HG02642 (cell line): ENCODE results near the gene XXYLT1.

Experiments used
- ATAC-seq: cut with Tn5 transposase; IDR thresholded peaks from one replicate; pipeline ENCODE4 v1.9.1; 2021; ENCODE audit warnings: mild to moderate bottlenecking; ENCODE audit not compliant: unreplicated experiment, poor library complexity

Gene XXYLT1

DNA sequence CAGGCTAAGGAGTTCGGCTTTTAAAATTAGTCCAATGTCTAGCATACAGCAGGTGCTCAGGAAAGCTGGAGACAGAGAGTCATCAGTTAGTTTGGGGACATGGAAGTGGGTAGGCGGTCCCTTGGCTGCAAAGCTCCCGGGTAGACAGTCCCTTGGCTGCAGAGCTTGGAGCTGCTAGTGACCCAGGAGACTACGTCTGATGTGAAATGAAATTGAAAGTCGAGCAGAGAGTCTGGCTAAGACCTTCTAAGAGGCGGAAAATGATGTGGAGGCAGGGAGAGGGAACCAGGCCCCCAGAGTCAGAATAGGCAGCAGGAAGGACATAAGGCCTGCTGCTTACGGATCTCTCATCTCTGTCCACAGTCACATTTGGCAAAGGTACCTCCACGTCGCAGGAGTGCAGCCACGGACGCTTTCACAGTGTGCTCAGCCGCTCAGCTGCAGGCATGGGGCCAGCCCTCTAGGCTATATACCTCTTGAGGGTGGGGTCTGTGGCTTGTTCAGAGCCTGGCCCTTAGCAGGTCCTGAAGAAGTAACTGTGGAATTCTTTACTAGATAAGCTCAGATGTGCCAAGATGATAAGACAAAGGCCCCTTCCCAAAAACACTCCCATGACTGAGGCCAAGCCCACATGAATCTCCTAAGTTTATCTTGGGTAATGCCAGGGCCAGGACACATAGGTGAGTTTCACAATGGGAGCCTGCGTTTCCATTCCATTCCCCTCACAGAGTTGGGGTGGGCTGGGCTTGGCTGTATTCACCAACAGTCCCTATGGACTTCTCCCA, 131.7 kb downstream of the XXYLT1 start:
- ATAC-seq: peak; percentile 66

DNA sequence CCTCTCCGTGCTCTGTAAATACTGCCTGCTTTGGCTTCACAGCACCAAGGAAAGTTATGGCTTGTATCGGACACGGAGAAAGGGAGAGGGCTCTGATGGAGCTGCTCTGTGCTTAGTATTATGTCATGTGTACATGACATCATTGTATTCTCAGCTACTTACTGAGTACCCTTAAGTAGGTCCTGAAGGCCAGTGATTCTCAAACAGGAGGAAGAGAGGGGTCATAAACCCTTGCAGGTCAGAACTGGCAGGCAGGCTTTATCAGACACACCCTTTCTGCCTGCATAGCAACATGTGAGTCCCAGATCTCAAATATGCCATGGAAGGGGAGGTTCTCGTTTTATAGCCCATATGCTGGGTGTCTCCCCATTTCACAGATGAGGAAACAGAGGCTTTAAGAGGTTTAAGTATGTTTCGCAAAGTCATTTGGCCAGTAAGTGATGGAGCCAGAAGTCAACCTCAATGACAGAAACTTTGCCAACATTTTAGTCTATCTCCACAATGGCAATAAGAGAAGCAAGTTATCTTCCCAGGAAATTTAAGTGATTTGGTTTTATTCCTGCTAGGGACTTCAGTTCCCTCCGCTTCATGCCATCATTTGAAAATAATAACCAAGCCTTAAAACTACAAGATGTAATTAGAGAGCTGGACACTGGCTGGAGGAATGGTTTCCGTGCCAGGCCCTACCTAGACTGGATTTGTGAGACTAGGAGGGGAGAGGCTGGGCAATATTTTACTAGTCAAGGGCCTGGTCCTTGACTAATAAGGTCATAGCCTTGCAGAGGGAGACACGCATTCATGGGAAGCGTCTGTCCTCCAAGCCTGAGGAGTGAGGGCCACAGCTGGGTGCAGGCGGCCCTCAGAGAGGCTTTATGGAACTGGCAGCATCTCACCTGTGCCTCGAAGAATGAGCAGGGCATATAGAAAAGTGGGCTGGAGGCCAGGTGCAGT, 133.0 kb downstream of the XXYLT1 start:
- no peak for ATAC-seq

DNA sequence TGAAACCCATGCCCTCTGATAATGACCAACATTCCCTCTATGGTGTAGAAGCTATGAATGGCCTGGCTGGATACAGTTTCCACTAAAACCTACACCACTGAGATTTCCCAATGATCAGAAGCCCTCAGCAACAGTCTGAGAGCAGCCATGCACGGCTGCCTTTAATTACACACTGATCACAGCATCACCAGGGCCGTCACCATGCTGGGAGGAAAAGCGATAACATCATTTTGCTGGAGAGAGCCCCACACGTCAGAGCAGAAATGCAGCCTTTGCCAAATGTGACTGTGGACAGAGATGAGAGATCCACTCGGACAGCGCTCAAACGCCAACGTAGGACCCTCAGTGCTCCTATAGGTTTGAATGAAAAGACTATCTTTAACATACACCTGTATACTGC, 135.0 kb downstream of the XXYLT1 start:
- ATAC-seq: no peak

DNA sequence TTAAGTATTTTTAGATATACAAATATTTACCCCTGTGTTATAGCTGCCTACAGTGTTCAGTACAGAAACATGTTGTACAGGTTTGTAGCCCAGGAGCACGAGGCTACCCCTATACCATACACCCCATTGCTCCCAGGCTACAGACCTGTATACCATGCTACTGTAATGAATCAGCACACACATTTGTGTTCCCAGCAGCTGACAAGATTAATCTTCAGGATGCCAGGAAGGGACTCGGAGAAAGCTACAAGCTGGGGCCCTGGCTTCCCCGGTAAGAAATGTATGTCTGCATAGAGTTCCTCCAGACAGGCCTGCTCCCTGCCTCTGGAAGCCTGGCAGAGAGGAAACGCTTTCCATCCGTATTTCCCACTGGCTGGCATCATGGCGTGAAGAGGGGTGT, 136.5 kb downstream of the XXYLT1 start:
- no peak for ATAC-seq

DNA sequence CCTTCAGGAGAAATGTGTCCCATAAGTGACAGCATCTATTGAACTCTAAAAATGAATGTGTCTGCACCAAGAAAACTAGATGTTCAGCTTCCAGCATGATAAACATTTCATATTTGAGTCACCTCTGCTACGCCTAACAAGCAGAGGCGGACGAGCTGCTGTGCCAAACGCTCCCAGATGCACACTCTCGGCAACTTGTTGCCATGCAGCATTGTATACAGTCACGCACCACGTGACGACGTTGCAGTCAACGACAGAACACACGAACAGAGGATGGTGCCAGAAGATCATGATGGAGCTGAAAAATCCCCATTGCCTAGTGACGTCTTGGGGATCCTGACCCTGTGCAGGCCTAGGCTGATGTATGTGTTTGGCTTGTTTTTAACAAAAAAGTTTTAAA, 137.5 kb downstream of the XXYLT1 start:
- no peak for ATAC-seq

DNA sequence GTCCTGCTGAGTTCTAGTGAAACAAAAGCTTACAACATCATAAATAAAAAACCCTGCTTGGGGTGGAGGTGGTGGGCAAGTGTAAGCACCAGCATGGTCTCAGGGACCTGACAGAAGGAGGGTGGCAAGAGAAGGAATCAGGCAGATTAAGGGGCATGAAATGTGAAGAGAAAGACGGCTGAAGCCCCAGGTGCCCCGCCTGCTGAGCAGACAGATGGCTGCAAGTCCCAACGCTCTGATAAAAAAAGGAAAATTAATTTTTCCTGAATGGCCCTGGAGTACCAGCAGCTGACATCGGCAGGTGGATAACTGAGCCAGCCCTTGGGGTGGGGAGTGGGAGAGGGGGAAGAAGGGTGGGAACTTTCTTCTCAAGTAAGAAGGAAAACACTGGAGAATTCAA, 137.9 kb downstream of the XXYLT1 start:
- no peak for ATAC-seq

DNA sequence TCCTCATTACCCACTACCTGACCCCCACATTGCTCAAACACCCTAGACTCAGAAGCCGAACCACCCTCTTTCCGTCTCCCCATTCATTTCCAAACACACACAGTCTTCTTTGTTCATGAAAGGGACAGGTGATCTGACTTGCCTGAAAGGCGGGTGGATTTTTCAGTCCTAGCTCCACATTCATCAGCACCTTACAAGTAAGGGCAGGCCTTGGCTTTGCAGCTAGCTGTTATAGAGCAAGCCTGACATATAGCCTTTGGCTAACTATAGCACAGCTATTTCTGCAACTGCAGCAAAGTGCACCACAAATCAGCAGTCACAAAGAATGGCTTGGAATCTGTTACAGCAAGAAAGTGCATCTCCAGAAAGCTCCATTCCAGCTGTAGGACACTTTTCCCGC, 139.8 kb downstream of the XXYLT1 start:
- no peak for ATAC-seq

DNA sequence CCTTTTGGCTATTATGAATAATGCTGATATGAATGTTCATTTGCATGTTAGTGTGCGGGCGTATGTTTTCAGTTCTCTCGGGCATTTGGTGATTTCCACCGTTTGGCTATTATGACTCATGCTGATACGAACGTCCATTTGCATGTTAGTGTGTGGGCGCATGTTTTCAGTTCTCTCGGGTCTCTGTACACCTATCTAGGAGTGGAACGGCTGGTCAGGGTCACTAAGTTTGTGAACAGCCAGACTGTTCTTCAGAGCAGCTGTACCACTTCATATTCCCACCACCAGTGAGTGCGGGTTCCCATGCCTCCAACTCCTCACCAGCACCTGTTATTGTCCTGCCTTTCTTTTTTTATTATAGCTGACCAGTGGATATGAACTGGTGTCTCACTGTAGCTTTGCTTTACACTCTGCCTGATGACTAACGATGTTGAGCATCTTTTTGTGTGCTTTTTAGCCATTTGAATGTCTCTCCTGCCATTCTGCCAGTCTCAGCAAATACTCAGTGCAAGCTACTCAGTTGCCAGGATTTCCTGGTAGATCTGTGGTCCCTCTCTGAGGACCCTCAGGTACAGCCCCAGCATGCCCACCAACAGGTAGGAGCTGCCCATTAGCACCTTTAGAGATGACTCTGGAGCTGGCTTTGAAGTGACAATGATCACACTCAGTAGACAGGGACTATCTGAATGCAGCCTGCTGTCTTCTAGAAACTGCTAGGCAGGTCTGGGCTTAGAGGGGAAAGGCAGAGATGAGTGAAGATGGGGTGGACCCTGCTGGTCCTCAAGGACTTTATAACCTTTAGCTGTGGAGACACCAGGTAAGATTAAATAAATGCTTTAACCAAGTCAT, 141.1 kb downstream of the XXYLT1 start:
- ATAC-seq: peak; percentile 93

DNA sequence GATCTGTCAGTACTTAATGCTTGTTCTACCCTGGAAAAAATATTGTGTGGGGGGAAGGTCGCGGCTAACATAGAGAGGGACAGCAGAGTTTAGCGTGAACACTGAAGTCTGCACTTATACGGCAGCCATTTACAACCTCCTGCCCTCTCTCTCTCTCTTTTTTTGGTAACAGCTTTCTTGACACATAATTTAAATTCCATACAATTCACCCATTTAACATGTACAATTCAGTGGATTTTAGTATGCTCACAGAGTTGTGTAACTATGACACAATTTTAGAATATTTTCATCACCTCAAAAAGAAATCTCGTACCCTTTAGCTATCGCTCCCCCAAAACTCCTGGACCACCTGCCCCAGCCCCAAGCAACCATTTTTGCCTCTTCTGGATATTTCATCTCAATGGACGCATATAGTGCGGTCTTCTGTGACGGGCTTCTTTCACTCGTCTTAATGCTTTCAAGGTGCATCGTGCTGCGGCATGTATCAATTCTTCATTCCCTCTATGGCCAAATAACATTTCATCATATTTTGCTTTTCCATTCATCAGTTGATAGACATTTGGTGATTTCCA, 141.8 kb downstream of the XXYLT1 start:
- no peak for ATAC-seq

DNA sequence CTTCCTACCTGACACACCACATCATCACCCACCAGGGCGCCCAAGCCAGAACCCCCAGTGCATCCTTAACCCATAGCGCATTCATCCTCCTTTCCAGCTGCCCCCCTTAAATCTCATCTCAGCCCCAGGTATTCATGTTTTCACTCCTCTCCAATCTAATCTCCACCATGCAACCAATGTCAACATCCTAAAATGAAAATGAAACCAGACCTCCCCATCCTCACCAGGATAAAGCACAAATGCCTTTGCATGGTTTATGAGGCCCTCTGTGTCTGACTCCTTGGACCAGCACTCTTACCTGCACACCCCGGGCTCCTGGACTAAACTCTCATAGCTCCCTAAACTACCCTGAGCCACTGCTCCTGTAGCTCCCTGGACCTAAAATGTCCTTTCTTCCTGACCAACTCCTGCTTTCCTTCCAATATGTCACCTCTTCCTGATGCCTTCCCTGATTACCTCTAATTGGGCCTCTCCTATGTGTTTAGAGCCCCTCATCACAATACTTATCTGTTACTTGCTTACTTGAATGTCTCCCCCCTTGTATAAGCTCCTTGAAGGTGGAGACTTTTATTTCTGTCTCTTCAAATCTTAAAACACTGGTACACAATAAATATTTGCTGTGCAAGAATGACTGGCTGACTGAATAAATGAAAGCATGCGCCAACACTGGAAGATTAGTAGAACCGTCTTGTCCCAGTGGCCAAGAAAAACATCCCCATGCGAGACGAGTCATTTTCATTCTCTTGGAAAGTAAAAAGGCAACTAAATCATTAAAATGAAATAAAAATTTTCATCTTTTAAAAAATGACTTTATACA, 142.5 kb downstream of the XXYLT1 start:
- ATAC-seq: no peak

DNA sequence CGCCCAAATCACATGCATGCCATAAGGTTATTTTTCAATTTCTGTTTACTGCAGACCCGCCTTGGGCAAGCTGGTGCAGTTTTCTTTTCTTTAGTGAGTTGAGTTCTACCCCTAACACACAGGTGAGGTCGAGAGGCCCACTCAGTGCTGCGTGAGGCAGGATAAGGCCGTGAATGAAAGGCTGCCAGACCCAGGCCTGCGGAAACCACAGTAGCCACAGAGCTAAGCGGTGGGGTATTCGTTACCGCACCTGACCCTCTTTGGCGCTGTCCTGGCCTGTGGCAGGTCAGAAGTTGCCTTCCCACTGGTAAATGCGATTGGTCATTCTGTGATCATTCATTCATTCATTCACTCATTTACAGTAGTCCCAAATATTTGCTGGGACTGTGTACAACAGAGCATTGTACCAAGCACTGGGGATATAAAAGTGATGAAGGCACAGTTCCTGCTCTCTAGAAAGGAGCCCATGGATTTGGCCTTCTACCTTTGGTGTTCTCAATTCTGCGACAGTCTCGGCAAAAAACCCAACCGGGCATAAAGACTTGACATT, 144.8 kb downstream of the XXYLT1 start:
- ATAC-seq: no peak

DNA sequence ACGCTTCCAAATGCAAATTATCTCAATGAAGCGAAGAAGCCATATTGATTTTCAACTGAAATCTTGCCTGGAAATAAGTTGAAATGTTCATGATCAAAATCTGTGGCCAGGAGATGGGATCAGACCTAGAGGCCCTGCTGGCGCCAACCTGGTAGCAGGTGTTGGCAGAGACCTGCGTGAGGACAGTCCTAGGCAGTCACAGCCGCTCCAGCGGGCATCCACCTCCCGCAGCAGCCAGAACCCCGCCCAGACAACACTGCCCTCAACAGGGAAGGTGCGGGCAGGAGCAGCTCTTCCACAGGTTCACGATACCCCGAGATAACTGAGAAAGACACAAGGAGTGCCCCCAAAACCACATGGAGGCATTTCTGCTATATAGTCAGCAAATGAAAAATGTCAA, 145.3 kb downstream of the XXYLT1 start:
- no peak for ATAC-seq

DNA sequence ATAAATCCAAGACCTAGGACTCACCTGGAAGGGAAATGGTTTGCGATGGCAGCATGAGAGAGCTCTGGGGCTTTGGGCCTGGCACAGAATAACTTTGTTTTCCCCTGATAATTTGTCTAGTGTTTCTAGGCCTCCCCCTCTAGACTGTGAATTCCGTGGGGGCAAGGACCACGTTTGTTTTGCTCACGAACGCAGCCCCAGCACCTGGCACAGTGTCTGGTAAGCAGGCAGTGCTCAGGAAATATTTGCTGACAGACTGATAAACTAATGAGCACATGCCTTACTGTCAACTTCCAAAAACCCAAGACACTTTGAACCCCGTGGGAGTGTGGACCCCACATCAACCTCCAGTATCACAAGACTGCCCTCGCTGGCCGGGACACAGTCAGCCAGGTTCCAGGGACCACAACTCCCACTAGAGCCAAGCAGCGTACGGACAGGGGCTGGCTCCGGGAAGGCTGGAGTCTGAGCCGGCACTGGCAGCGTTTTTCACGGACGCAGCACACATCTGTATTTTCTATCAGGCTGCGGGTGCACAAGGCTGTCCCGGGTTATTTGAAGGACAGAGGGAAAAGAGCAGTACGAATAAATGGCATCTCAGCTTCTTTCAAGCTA, 146.5 kb downstream of the XXYLT1 start:
- ATAC-seq: no peak

DNA sequence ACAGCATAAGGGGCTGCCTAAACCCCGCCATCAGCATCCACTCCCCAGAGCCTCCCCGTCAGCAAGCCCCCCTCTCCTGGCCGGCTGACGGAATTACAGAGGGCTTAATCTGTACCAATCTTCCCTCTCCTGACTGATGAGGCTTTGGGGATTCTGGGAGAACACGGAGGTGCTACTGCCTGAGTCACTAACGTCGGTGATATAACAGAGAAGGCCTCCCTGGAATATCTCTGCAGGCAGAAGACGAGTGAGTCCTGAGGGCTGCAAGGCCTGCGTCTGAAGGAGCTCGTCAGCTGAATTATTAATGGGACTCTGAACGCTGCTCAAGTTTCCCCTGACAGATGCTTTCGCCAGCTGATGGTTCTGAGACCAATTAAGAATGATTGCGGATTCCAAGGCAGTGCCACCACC, 147.7 kb downstream of the XXYLT1 start:
- ATAC-seq: no peak

DNA sequence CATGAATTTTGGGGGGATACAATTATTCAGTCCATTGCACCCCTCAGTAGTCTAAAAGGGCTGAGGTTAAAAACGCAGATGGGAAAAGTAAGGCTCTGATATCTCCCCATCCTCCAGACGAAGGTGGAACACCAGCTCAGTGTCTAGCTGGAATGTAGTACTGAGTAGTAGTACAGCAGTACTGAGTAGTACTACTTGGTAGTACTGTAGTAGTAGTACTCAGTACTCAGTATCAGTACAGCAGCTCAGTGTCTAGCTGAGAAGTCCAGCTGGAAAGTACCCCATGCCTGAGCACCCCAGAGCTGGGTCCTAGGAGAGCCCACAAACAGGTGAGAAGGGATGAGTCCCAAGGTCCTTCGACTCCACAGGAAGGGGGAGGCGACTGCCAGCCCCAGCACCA, 148.7 kb downstream of the XXYLT1 start:
- no peak for ATAC-seq

DNA sequence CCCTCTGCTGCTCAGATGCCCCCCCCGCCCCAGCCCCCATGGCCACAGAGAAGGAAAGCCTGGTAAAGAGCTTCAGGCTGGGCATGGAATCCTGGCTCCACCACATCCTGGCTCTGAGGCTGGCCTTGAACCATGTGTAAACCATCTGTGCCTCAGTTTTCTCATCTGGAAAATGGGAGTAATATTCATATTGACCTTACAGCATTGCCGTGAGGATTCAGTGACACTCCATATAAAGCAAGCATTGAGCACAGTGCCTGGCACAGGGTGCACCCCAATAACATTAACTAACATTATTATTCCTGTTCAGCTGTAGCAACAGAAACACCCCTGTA, 150.7 kb downstream of the XXYLT1 start:
- no peak for ATAC-seq

DNA sequence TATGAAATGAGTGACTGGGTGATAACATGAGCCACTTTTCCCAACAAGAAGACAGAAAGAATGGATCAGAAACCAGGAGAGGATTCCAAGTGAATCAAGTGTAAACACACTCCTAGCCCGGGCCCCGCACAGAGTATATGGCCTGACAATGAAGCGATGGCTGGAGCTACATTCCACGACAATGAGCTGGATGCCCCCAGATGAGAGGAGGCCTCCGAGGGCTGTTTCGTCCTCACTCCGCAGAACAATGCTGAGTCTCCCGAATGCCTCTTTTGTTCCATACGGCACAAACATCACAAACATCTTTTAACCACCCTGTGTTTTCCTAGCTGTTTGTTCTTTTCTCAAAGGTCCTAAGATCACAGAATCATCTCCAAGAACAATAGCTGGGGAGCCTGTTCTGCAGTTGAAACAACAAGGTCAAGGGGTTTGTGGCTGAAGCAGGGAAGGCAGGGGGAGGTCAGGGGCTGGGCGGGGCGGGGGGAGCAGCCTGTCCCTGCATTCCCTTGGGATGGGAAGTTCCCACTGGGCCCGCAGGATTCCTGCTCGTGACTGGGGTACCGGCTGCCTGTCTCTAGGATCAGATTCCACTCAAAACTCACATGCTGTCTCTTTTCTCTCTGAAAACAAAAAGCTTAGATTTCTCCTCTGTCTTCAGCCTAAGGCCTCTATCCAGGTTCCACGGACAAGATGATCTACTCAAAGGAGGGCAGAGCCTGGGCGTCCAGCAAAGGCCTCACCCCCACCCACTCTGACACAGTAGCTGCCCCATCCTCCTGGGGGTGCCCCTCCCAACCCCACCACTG, 151.3 kb downstream of the XXYLT1 start:
- no peak for ATAC-seq

DNA sequence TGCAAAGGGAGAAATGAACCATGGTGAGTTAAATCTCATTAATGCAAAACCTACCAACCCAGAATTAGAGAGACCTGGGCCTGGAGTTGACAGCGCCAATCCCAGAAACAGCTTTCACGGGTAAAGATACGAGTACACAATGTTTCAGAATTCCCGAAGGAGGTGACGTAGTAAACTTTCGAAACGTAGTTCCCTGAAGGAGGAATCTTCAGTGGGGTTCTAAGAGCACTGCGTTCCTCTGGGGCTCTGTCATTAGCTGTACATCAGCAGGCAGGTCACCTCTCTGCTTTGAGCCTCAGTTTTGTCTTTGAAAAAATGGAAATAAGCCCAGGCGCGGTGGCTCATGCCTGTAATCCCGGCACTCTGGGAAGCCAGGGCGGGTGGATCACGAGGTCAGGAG, 152.3 kb downstream of the XXYLT1 start:
- no peak for ATAC-seq
